ENCODE results near the gene HNRNPUL1.

DNA sequence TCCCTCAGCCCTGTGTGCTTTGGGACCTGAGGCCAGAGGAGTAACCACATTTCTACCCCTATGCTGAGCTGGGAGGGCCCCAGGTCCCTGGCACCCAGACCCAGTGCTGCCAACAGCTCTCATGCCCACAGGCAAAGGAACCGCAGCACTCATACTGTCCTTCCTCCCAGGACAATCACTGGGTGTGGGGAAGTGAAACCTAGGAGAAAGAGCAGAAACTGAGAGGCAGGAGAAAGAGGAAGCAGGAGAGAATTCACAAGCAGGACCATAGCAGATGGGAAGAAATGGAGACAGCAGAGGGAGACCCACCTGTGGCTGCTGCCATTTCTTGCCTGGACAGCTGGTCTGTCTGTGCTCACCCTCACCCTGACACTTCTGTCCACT lies 64.7 kb downstream of the HNRNPUL1 start:
- TF ChIP-seq, protein P1, sequence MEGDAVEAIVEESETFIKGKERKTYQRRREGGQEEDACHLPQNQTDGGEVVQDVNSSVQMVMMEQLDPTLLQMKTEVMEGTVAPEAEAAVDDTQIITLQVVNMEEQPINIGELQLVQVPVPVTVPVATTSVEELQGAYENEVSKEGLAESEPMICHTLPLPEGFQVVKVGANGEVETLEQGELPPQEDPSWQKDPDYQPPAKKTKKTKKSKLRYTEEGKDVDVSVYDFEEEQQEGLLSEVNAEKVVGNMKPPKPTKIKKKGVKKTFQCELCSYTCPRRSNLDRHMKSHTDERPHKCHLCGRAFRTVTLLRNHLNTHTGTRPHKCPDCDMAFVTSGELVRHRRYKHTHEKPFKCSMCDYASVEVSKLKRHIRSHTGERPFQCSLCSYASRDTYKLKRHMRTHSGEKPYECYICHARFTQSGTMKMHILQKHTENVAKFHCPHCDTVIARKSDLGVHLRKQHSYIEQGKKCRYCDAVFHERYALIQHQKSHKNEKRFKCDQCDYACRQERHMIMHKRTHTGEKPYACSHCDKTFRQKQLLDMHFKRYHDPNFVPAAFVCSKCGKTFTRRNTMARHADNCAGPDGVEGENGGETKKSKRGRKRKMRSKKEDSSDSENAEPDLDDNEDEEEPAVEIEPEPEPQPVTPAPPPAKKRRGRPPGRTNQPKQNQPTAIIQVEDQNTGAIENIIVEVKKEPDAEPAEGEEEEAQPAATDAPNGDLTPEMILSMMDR (IDR thresholded peaks at IDR 0.05): no peak
- no peak for TF ChIP-seq EZH2 (IDR thresholded peaks at IDR 0.05)
- no peak for TF ChIP-seq EZH2phosphoT487 (IDR thresholded peaks at IDR 0.05)
